Epithelial cell of prostate (primary cell): ENCODE data around the gene AGO3.
A peak's percentile ranks its signal among the peaks of the same experiment; 100 is the strongest.
"Not testable (repeated sequence)": the region's sequence is repeated elsewhere in the genome, so short reads cannot be mapped to it uniquely, and the experiment has no call there.

Experiments
- DNase-seq: peaks from one replicate; pipeline ENCODE4 v3.0.0-alpha.2; 2011; ENCODE audit warnings: low read depth, low spot score
- H3K27ac ChIP-seq: fragments of 450-650 bp; 2 replicates; pipeline ENCODE4 v1.5.1; 2017; ENCODE audit warnings: mild to moderate bottlenecking

Gene AGO3

GRCh38 chr1:35923791-35924221 lies 7.1 kb upstream of the AGO3 start:
- no peak overlapping the region for H3K27ac ChIP-seq
- no peak for DNase-seq

GRCh38 chr1:35924838-35925237 lies 6.1 kb upstream of the AGO3 start:
- DNase-seq = no peak
- no peak overlapping the region for H3K27ac ChIP-seq

- DNase-seq = no peak
Observed at GRCh38 chr1:35925741-35926140, 5.2 kb upstream of the AGO3 start.

GRCh38 chr1:35927472-35927871 lies 3.4 kb upstream of the AGO3 start:
- DNase-seq = no peak
- H3K27ac ChIP-seq = no peak overlapping the region

More at GRCh38 chr1:35925741-35926140, 5.2 kb upstream of the AGO3 start:
- H3K27ac ChIP-seq = no peak overlapping the region

GRCh38 chr1:35929730-35930592 lies 944 bp upstream of the AGO3 start:
- peak overlapping the region; percentile 97 for H3K27ac ChIP-seq
- no peak for DNase-seq

GRCh38 chr1:35931446-35932157 lies 697 bp downstream of the AGO3 start:
- no peak for DNase-seq
- peak overlapping the region; percentile 97 for H3K27ac ChIP-seq

- no peak for DNase-seq
- peak overlapping the region; percentile 97 for H3K27ac ChIP-seq
Observed at GRCh38 chr1:35932158-35932636, 1.3 kb downstream of the AGO3 start.

- DNase-seq = no peak
- H3K27ac ChIP-seq = no peak overlapping the region
Observed at GRCh38 chr1:35932941-35933340, 2.0 kb downstream of the AGO3 start.

- DNase-seq = no peak
- H3K27ac ChIP-seq = no peak overlapping the region
Observed at GRCh38 chr1:35935442-35936388, 4.8 kb downstream of the AGO3 start.

GRCh38 chr1:35936838-35937237 lies 5.9 kb downstream of the AGO3 start:
- DNase-seq = no peak
- no peak overlapping the region for H3K27ac ChIP-seq

- DNase-seq = no peak
- no peak overlapping the region for H3K27ac ChIP-seq
Observed at GRCh38 chr1:35939484-35939883, 8.6 kb downstream of the AGO3 start.

GRCh38 chr1:35945327-35945726 lies 14.4 kb downstream of the AGO3 start:
- H3K27ac ChIP-seq = no peak overlapping the region
- DNase-seq = no peak

- no peak for DNase-seq
- no peak overlapping the region for H3K27ac ChIP-seq
Observed at GRCh38 chr1:35947547-35947946, 16.6 kb downstream of the AGO3 start.

- DNase-seq = no peak
- H3K27ac ChIP-seq = no peak overlapping the region
Observed at GRCh38 chr1:35958558-35958957, 27.7 kb downstream of the AGO3 start.

GRCh38 chr1:35959304-35959703 lies 28.4 kb downstream of the AGO3 start:
- no peak overlapping the region for H3K27ac ChIP-seq
- DNase-seq = no peak

- H3K27ac ChIP-seq = no peak overlapping the region
- no peak for DNase-seq
Observed at GRCh38 chr1:35962952-35963351, 32.0 kb downstream of the AGO3 start.

GRCh38 chr1:35964277-35964676 lies 33.4 kb downstream of the AGO3 start:
- not testable (repeated sequence) for H3K27ac ChIP-seq, DNase-seq

- DNase-seq = no peak
- H3K27ac ChIP-seq = no peak overlapping the region
Observed at GRCh38 chr1:35968396-35968795, 37.5 kb downstream of the AGO3 start.

- DNase-seq = no peak
- no peak overlapping the region for H3K27ac ChIP-seq
Observed at GRCh38 chr1:35971601-35972000, 40.7 kb downstream of the AGO3 start.

GRCh38 chr1:35972631-35973030 lies 41.7 kb downstream of the AGO3 start:
- not testable (repeated sequence) for DNase-seq, H3K27ac ChIP-seq
